K562 (cell line): ENCODE data around the gene ZDHHC8. TPM values are rescaled to one million over a fixed set of nuclear protein-coding genes. Genes with fewer than 3 reads are reported as not detected.

Experiments
- ARID1B ChIP-seq: fragments of 450-650 bp; IDR thresholded peaks from 2 replicates; pipeline ENCODE4 v1.6.1; 2016; ENCODE audit warnings: antibody characterized with exemption, mild to moderate bottlenecking, inconsistent platforms
- CREB1 ChIP-seq, 2 experiments: sonication (generic) in 1 of 2; formaldehyde crosslinking in 1 of 2; IDR thresholded peaks; 2 replicates each; pipeline versions ENCODE4 v1.6.1 to v1.8.0; 2012 to 2022; ENCODE audit warnings: inconsistent platforms in 1 of 2, mild to moderate bottlenecking in 1 of 2, missing genetic modification reagents in 1 of 2, moderate library complexity in 1 of 2
- DACH1 ChIP-seq: fragments of 450-650 bp; IDR thresholded peaks from 2 replicates; pipeline ENCODE4 v1.6.1; 2018; ENCODE audit not compliant: partially characterized antibody
- ID3 ChIP-seq, 2 experiments: fragments of 250-450 bp in 1 of 2; fragments of 450-650 bp in 1 of 2; sonication (Bioruptor Pico) in 1 of 2; IDR thresholded peaks; 2 replicates each; pipeline versions ENCODE4 v1.6.1 to v1.8.0; 2016 to 2021; ENCODE audit warnings: mild to moderate bottlenecking in 2 of 2, moderate library complexity in 2 of 2, missing compliant biosample characterization in 1 of 2, missing genetic modification characterization in 1 of 2
- ILK ChIP-seq: fragments of 450-650 bp; IDR thresholded peaks from 2 replicates; pipeline ENCODE4 v1.6.1; 2016; ENCODE audit warnings: missing genetic modification characterization, low read depth, mild to moderate bottlenecking, missing compliant biosample characterization, moderate library complexity, borderline replicate concordance
- MNT ChIP-seq, 2 experiments: fragments of 450-650 bp; conservative IDR thresholded peaks; 2 replicates each; pipeline ENCODE4 v1.6.1; 2017; ENCODE audit warnings: mild to moderate bottlenecking in 2 of 2, moderate library complexity in 2 of 2
- NCOA4 ChIP-seq: fragments of 450-650 bp; IDR thresholded peaks from 2 replicates; pipeline ENCODE4 v1.6.1; 2018; ENCODE audit warnings: mild to moderate bottlenecking; ENCODE audit not compliant: partially characterized antibody
- NKRF ChIP-seq: fragments of 450-650 bp; IDR thresholded peaks from 2 replicates; pipeline ENCODE4 v1.6.1; 2016; ENCODE audit warnings: borderline replicate concordance
- NR2C1 ChIP-seq, 2 experiments: fragments of 450-650 bp; IDR thresholded peaks; 2 replicates each; pipeline ENCODE4 v1.6.1; 2017; ENCODE audit warnings: mild to moderate bottlenecking in 2 of 2, antibody characterized with exemption in 1 of 2, inconsistent platforms in 1 of 2, missing compliant biosample characterization in 1 of 2, missing genetic modification characterization in 1 of 2
- PURB ChIP-seq: sonication (generic); formaldehyde crosslinking; IDR thresholded peaks from 2 replicates; pipeline ENCODE4 v1.9.0; 2021; ENCODE audit warnings: low read depth, mild to moderate bottlenecking, missing genetic modification reagents
- RCOR1 ChIP-seq, 2 experiments: IDR thresholded peaks; 2 replicates each; pipeline ENCODE4 v1.6.1; 2012; ENCODE audit warnings: low read depth in 2 of 2, low read length in 2 of 2, borderline replicate concordance in 1 of 2, improper control_type of control experiment in 1 of 2
- SMARCB1 ChIP-seq: IDR thresholded peaks from 2 replicates; pipeline ENCODE4 v1.6.1; 2011; ENCODE audit warnings: improper control_type of control experiment, low read depth; ENCODE audit not compliant: insufficient read length
- TEAD1 ChIP-seq, 2 experiments: fragments of 450-650 bp in 1 of 2; sonication (generic) in 1 of 2; formaldehyde crosslinking; IDR thresholded peaks; 2 replicates each; pipeline versions ENCODE4 v1.4.0 to v1.8.0; 2020 to 2022; ENCODE audit warnings: mild to moderate bottlenecking in 2 of 2, missing genetic modification reagents in 1 of 2
- ZBED1 ChIP-seq: IDR thresholded peaks from 2 replicates; pipeline ENCODE4 v1.6.1; 2014
- ZBTB8A ChIP-seq: fragments of 450-650 bp; IDR thresholded peaks from 2 replicates; pipeline ENCODE4 v1.6.1; 2018; ENCODE audit warnings: mild to moderate bottlenecking, moderate library complexity; ENCODE audit not compliant: partially characterized antibody
- ZC3H4 ChIP-seq: sonication (generic); formaldehyde crosslinking; IDR thresholded peaks from 2 replicates; pipeline ENCODE4 v1.9.0; 2021; ENCODE audit warnings: missing genetic modification reagents, borderline replicate concordance
- ZEB2 ChIP-seq: fragments of 450-650 bp; IDR thresholded peaks from 2 replicates; pipeline ENCODE4 v1.6.1; 2016
- ZNF3 ChIP-seq: fragments of 250-450 bp; sonication (Bioruptor Pico); IDR thresholded peaks from 2 replicates; pipeline ENCODE4 v1.5.0; 2021; ENCODE audit warnings: mild to moderate bottlenecking, moderate library complexity
- ZNF311 ChIP-seq: fragments of 250-450 bp; sonication (Bioruptor Pico); IDR thresholded peaks from 2 replicates; pipeline ENCODE4 v1.4.0; 2020; ENCODE audit warnings: mild to moderate bottlenecking, moderate library complexity
- ZNF740 ChIP-seq, 3 experiments: fragments of 200-800 bp in 1 of 3; sonication (Bioruptor generic) in 1 of 3; sonication (generic) in 1 of 3; formaldehyde crosslinking in 1 of 3; IDR thresholded peaks; 2 replicates each; pipeline versions ENCODE4 v1.6.1 to v1.8.0; 2016 to 2022; ENCODE audit warnings: mild to moderate bottlenecking in 2 of 3, missing compliant biosample characterization in 2 of 3, missing genetic modification characterization in 2 of 3, missing genetic modification reagents in 1 of 3
- polyA plus RNA-seq, 8 experiments: library from polyadenylated mRNA; depleted of rRNA in 4 of 8; stranded (reverse) in 5 of 8; unstranded in 3 of 8; fragments of >200 nt; fragmentation: Nextera tagmentation in 2 of 8; fragmentation: Illumina TruSeq in 1 of 8; extraction: Ambion mirVana in 2 of 8; extraction: Trizol in 1 of 8; gene quantifications; 2 replicates each; pipeline versions ENCODE4 v1.2.1 to v1.2.3, GENCODE V29; 2011 to 2014; ENCODE audit warnings: inconsistent platforms in 1 of 8, missing spikeins in 1 of 8
- total RNA-seq, 7 experiments: library from RNA; depleted of rRNA in 6 of 7; stranded (reverse); fragments of >200 nt in 6 of 7; fragmentation: Illumina TruSeq in 2 of 7; extraction: Trizol in 2 of 7; gene quantifications; 2 replicates each; pipeline versions ENCODE4 v1.2.1 to v1.2.3, GENCODE V29; 2011 to 2021; ENCODE audit warnings: low replicate concordance in 1 of 7

The ZDHHC8 gene
- total and polyA plus RNA-seq, 9 of the 15 experiments (the other 6 are each of a cell fraction or from before 2014, with no cell fraction given), result 0.04 to 109 (median 16.4) TPM

- 0 out of 2 replicates have a peak, but pooled peaks have one; percentile 19 for TF ChIP-seq ZNF740 (CRISPR knock-in tag; IDR thresholded peaks at IDR 0.05)
- no peak for TF ChIP-seq ZNF740 (tag; IDR thresholded peaks at IDR 0.05)
- TF ChIP-seq NR2C1 (IDR thresholded peaks at IDR 0.05), result no peak
- TF ChIP-seq NR2C1 (tag; IDR thresholded peaks at IDR 0.05), result no peak
- no peak for TF ChIP-seq SMARCB1
- TF ChIP-seq ZBED1, result 0 out of 2 replicates have a peak, but pooled peaks have one; percentile 1
- no peak for TF ChIP-seq ZBTB8A
- no peak for TF ChIP-seq ID3 (CRISPR knock-in tag; IDR thresholded peaks at IDR 0.05)
- TF ChIP-seq ID3 (tag; IDR thresholded peaks at IDR 0.05), result peak; percentile 50; the same call in 1 of the 2 replicates
- no peak for TF ChIP-seq ARID1B
- no peak for TF ChIP-seq ZNF3
- no peak for TF ChIP-seq CREB1 (IDR thresholded peaks at IDR 0.05)
- no peak for TF ChIP-seq CREB1 (CRISPR knock-in tag; IDR thresholded peaks at IDR 0.05)
- no peak for TF ChIP-seq NCOA4
- no peak for TF ChIP-seq MNT (conservative IDR thresholded peaks at IDR 0.05)
- no peak for TF ChIP-seq RCOR1 (IDR thresholded peaks at IDR 0.05; ENCODE audit: borderline replicate concordance in 1 of 2, low read depth in 2 of 2, low read length in 2 of 2)
- no peak for TF ChIP-seq ILK
- TF ChIP-seq ZC3H4, result peak; percentile 41; the same call in 1 of the 2 replicates
- no peak for TF ChIP-seq PURB (CRISPR knock-in tag)
- no peak for TF ChIP-seq ZNF311 (CRISPR knock-in tag)
- no peak for TF ChIP-seq TEAD1 (CRISPR knock-in tag; IDR thresholded peaks at IDR 0.05)
- TF ChIP-seq ZEB2, result no peak
- TF ChIP-seq DACH1, result no peak
- no peak for TF ChIP-seq NKRF
Measured at GRCh38 chr22:20186871-20187546, 55.4 kb downstream of the ZDHHC8 start (continued).
